ENCODE results near the gene CBFA2T3.
"Not testable (repeated sequence)": the region's sequence is repeated elsewhere in the genome, so short reads cannot be mapped to it uniquely, and the experiment has no call there.

The CBFA2T3 gene

DNA sequence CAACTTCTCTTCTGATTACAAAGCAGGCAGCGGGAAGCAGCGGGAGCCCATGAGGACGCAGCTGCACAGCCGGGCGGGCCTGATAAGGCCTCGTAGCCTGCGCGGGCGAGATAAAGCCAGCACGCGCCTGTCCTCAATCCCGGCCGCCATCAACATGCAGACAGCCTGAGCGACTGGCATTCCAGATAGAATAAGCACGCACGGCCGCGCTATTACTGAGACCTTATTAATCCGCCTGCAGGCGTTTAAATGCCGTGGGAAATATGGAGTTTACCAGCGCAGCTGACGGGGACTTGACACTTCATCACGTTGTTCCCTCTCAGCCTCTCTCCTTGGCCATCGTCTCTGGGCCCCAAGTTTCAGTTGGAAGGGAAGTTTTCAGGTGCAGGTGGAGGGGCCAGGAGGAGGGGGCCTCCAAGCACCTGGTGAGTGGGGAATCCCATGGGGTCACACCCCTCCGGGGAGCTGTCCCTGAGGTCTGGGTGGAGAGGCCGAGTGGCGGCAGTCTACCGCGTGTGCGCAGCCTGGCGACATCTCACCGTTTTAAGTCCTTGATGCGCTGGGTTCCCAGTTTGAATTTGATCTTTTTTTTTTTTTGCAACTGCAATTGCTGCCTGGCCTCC, 27.3 kb upstream of the CBFA2T3 start:
- H3K27ac ChIP-seq = no peak overlapping the region
- TF ChIP-seq, protein P1, sequence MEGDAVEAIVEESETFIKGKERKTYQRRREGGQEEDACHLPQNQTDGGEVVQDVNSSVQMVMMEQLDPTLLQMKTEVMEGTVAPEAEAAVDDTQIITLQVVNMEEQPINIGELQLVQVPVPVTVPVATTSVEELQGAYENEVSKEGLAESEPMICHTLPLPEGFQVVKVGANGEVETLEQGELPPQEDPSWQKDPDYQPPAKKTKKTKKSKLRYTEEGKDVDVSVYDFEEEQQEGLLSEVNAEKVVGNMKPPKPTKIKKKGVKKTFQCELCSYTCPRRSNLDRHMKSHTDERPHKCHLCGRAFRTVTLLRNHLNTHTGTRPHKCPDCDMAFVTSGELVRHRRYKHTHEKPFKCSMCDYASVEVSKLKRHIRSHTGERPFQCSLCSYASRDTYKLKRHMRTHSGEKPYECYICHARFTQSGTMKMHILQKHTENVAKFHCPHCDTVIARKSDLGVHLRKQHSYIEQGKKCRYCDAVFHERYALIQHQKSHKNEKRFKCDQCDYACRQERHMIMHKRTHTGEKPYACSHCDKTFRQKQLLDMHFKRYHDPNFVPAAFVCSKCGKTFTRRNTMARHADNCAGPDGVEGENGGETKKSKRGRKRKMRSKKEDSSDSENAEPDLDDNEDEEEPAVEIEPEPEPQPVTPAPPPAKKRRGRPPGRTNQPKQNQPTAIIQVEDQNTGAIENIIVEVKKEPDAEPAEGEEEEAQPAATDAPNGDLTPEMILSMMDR (IDR thresholded peaks at IDR 0.05) = no peak
- TF ChIP-seq ZFX (IDR thresholded peaks at IDR 0.05; ENCODE audit: borderline replicate concordance) = no peak

DNA sequence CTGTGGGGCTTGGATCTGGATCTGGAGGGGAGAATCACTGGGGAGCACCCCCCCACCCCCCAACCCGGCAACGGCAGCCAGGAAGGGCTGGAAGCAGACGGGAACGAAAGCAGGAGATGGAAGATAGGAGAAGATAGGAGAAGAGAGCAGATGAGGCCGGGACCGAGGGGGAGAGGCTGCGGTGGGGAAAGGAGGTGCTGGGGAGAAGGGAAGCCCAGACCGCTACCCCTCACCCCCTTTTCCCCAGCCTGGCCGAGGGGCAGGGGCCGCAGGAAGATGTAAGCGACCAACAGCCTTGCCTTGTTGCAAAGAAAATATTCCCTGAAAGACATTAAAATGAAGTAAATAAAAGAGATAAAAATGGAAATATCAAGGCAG, 26.8 kb upstream of the CBFA2T3 start:
- no peak for TF ChIP-seq ZFX (IDR thresholded peaks at IDR 0.05; ENCODE audit: borderline replicate concordance)
- TF ChIP-seq, protein P1 (IDR thresholded peaks at IDR 0.05) = no peak

DNA sequence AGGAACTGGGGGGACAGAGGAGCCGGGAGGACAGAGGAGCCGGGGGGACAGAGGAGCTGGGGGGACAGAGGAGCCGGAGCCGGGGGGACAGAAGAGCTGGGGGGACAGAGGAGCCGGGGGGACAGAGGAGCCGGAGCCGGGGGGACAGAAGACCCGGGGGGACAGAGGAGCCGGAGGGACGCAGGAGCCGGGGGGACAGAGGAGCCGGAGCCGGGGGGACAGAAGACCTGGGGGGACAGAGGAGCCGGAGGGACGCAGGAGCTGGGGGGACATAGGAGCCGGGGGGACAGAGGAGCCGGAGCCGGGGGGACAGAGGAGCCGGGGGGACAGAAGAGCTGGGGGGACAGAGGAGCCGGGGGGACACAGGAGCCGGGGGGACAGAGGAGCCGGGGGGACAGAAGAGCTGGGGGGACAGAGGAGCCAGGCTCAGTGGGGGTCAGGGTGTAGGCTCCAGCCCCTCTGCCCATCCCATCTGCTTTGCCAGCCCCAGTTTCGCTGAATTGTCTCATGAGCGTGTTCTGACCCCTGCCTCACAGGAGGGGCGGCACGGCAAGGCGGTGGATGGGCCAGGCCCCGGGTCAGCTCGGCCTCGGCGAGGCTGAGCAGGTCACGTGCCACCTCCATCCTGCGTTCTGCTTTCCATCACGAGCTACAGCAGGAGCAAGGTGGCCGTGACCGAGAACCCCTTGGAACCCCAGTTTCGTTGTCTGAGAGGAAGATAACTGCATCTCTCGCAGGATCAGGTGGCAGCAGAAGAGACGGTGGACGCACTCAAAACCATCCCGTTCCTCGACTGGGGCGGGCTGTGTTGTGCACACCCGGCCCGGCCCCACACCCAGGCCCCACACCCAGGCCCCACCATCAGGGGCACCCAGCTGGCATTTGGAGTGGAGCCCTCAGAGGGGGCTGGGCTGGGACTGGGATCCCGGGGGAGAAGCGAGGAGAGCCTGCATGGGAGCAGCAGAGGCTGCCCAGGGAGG, 26.1 kb upstream of the CBFA2T3 start:
- no peak overlapping the region for H3K27ac ChIP-seq
- TF ChIP-seq, protein P1 (IDR thresholded peaks at IDR 0.05) = no peak
- no peak for TF ChIP-seq ZFX (IDR thresholded peaks at IDR 0.05; ENCODE audit: borderline replicate concordance)

More for the DNA sequence above, 26.8 kb upstream of the CBFA2T3 start:
- H3K27ac ChIP-seq = no peak overlapping the region

DNA sequence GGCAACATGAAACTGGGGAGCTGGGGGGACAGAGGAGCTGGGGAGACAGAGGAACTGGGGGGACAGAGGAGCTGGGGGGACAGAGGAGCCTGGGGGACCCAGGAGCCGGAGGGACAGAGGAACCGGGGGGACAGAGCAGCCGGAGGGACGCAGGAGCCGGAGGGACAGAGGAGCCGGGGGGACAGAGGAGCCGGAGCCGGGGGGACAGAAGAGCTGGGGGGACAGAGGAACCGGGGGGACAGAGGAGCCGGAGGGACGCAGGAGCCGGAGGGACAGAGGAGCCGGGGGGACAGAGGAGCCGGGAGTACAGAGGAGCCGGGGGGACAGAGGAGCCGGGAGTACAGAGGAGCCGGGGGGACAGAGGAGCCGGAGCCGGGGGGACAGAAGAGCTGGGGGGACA, 25.1 kb upstream of the CBFA2T3 start:
- not testable (repeated sequence) for H3K27ac ChIP-seq

DNA sequence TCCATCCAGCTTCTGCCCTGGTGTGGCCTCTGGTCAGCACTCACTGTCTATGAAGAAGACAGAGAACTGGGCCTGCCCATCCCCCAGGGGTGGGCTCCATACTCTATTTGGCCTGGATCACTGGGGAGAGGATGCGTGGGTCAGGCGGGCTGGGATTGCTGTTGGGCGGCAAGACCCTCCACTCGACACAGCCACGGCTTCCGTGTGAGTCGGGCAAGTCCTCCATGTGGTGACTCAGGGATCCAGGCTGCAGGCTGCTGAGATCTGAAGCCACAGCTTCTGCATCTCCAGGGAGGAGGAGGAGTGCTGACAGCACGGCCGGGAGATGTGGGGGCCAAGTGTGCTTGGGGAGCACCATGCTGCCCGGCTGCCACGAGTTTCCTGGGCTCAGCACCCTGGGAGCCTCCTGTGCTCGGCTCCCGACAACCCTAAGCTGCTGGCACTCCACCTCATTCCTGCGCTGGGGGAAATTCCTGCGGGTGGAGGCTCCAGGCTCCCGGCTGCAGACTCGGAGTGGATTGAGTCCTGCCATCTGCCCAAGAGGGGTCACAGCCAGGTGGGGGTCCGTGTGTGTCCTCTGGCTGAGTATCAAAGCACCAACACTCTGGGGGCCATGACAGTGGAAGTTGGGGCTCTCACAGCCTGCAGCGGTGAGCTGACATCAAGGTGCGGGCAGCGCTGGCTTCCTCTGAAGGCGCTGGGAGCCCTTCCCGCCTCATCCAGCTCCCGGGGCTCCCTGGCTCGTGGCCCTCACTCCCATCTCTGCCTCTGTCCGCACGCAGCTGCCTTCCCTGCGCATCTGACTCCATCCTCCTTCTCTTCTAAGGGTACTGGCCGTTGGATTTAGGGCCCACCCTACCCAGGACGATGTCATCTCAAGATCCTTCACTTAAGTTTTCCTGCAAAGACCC, 24.4 kb upstream of the CBFA2T3 start:
- TF ChIP-seq, protein P1 (IDR thresholded peaks at IDR 0.05) = no peak
- no peak for TF ChIP-seq ZFX (IDR thresholded peaks at IDR 0.05; ENCODE audit: borderline replicate concordance)
- H3K27ac ChIP-seq = no peak overlapping the region

DNA sequence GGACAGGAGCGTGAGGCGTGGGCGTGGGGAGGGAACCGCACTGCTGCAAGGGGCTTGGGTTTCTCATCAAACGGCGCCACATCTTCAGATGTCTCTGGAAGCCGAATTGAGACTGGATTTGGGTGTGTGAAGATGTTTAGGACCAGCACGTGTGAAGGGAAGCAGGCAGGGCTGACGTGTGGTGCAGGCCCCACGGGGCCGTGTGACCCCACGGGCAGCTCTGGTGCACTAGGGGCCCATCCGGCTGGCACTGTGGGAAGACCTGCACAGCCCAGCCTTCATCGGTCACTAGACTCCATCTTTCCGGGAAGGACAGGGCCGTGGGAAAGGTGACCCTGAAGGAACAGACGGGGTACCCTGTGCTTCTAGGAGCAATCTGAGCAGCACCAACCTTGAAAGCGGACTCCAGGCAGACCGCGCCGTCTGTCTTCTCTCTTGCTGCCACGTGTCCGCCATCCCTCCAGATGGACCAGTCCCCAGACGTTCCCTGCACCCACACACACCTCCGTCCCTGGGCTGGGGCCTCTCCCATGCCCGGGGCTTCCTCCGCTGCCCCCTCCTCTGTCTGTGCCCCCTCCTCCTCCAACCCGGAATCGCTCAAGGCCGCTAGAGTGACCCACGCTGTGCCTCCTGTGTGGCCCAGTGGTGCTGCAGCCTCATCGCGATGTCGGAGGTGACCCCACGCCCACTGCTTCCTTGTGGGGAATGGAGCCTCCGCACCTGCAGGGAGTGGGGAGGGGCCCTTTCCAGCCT, 23.4 kb upstream of the CBFA2T3 start:
- H3K27ac ChIP-seq = no peak overlapping the region
- TF ChIP-seq ZFX (IDR thresholded peaks at IDR 0.05; ENCODE audit: borderline replicate concordance) = no peak
- TF ChIP-seq, protein P1 (IDR thresholded peaks at IDR 0.05) = no peak

Data from 22Rv1 (cell line).